ENCODE data around the gene GPX8. TPM values are rescaled to one million over a fixed set of nuclear protein-coding genes. Genes with fewer than 3 reads are reported as not detected.

Gene GPX8, protein sequence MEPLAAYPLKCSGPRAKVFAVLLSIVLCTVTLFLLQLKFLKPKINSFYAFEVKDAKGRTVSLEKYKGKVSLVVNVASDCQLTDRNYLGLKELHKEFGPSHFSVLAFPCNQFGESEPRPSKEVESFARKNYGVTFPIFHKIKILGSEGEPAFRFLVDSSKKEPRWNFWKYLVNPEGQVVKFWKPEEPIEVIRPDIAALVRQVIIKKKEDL
- 0.16 TPM for polyA plus RNA-seq (2013)

DNA sequence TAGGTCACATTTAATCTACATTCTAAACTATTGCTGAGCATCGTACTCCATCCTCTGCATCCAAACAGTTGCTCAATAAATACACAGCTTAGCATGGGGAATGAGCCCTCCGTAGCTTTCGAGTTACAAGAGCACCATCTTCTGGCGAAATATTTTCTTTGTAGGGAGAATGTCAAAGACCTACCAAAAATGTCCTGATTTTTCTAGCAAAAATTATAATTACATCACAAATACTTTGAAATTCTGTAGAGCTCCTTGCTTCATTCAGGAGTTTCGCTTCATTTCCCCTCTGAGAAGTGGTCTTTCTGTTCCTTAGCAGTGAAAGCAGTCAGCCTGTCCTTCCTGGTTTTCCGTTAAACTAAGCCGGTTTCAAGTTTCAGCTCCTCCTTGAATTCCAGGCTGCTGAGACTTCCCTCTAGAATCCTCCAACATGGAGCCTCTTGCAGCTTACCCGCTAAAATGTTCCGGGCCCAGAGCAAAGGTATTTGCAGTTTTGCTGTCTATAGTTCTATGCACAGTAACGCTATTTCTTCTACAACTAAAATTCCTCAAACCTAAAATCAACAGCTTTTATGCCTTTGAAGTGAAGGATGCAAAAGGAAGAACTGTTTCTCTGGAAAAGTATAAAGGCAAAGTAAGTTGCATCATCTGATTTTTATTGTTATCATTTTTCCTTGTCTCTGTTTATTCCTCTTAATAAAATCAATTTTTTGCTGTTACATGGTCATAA is at the start of gene GPX8:
TSS of gene GPX8 (plus strand) at position 409 of the 730 bp plus-strand sequence. CDS start at position 431, 22 bp downstream.
- DNase-seq = peak; percentile 44 to 71 (median 64)
- Histone ChIP-seq H3K27me3 (replicated peaks in 2 of 5; ENCODE audit: control insufficient read depth in 4 of 5, insufficient read depth in 5 of 5, low read length in 4 of 5) (peaks cover 0 to 17% (median 8%) of the 10 kb centered on the region in 5 experiments), H3K4me3 (ENCODE audit: control insufficient read depth in 1 of 7, extremely low read depth in 1 of 7, insufficient read depth in 4 of 7, low read depth in 2 of 7, low read length in 6 of 7) (peak within 1 kb of the TSS in 1 of 7 experiments; percentile 49), H3K9me3 (ENCODE audit: control extremely low read depth in 1 of 5, control insufficient read depth in 4 of 5, insufficient read depth in 2 of 5, low read depth in 1 of 5, low read length in 4 of 5) (no peaks in the 10 kb centered on the region), H3K36me3 (ENCODE audit: control insufficient read depth in 4 of 4, insufficient read depth in 4 of 4, low read length in 3 of 4) (no peaks in the 10 kb centered on the region), H3K27ac (ENCODE audit: insufficient read depth in 1 of 2, low read depth in 1 of 2, low read length in 2 of 2, poor library complexity in 1 of 2, severe bottlenecking in 2 of 2) (no peak within 1 kb of the TSS), H3K4me1 (ENCODE audit: control extremely low read depth in 1 of 4, control insufficient read depth in 4 of 4, insufficient read depth in 4 of 4, low read length in 3 of 4) (peaks cover 0 to 5% (median 1%) of the 10 kb centered on the region in 4 experiments)
- POLR2A ChIA-PET = no interaction called here
- WGBS (ENCODE audit: insufficient coverage) = 11% methylated on average over 8 of the region's 10 CpGs
- CTCF ChIA-PET = interaction anchor here (0.6 to 2.7 kb wide), 22 partner anchors 9 to 717 kb away, joined by 3 to 21 read pairs (median 3); no protein-coding TSS in a partner anchor

DNA sequence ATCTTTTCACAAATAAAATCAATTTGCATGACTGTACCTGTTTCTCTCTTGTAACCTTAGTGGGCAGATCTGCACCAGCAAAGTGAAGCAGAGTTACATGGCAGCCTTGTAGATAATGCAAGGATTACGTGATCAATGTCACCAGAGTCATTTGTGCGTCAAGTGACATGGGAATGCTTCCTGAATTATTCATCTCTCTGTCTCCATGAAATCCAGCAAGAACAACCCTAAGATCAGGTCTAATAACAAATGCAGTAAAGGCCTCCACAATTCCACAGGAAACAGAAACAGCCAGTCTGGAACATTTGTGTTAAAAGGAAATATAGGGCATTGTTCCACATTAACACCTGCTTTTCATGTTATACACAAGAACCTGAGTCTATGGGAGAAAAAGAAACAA is 49.8 kb upstream of the GPX8 start:
- Histone ChIP-seq H3K4me3 (ENCODE audit: control insufficient read depth in 1 of 7, extremely low read depth in 1 of 7, insufficient read depth in 4 of 7, low read depth in 2 of 7, low read length in 6 of 7) (no peak overlapping the region), H3K9me3 (ENCODE audit: control extremely low read depth in 1 of 5, control insufficient read depth in 4 of 5, insufficient read depth in 2 of 5, low read depth in 1 of 5, low read length in 4 of 5) (peaks cover 0 to 1% (median 0%) of the 10 kb centered on the region in 5 experiments), H3K27ac (ENCODE audit: insufficient read depth in 1 of 2, low read depth in 1 of 2, low read length in 2 of 2, poor library complexity in 1 of 2, severe bottlenecking in 2 of 2) (no peak overlapping the region), H3K4me1 (ENCODE audit: control extremely low read depth in 1 of 4, control insufficient read depth in 4 of 4, insufficient read depth in 4 of 4, low read length in 3 of 4) (peaks cover 0 to 3% (median 3%) of the 10 kb centered on the region in 4 experiments), H3K36me3 (ENCODE audit: control insufficient read depth in 4 of 4, insufficient read depth in 4 of 4, low read length in 3 of 4) (no peaks in the 10 kb centered on the region), H3K27me3 (replicated peaks in 2 of 5; ENCODE audit: control insufficient read depth in 4 of 5, insufficient read depth in 5 of 5, low read length in 4 of 5) (no peaks in the 10 kb centered on the region)
- CTCF ChIA-PET = no interaction called here
- WGBS (ENCODE audit: insufficient coverage) = 100% methylated on average over 1 of the region's 2 CpGs
- DNase-seq = no peak
- POLR2A ChIA-PET = no interaction called here

DNA sequence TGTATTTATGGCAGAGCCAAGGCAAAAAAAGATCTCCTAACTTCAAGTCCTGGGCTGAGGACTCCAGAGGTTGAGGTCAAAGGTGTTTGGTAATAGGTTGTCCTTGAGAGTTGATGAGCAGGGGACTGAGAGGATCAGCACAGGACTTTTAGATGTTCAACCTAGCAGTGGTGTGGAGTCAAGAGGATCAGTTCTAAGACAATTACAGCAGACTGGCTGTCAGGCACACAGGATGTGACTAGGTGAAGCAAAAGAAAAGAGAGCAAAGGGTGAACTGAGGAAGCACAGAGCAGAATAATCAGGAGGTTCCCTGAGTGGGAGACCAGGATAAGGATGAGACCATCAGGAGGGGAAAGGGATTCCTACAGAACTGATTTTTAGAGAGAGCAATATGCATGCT is 46.6 kb upstream of the GPX8 start:
- Histone ChIP-seq H3K27me3 (replicated peaks in 2 of 5; ENCODE audit: control insufficient read depth in 4 of 5, insufficient read depth in 5 of 5, low read length in 4 of 5) (no peaks in the 10 kb centered on the region), H3K9me3 (ENCODE audit: control extremely low read depth in 1 of 5, control insufficient read depth in 4 of 5, insufficient read depth in 2 of 5, low read depth in 1 of 5, low read length in 4 of 5) (no peaks in the 10 kb centered on the region), H3K27ac (ENCODE audit: insufficient read depth in 1 of 2, low read depth in 1 of 2, low read length in 2 of 2, poor library complexity in 1 of 2, severe bottlenecking in 2 of 2) (no peak overlapping the region), H3K36me3 (ENCODE audit: control insufficient read depth in 4 of 4, insufficient read depth in 4 of 4, low read length in 3 of 4) (no peaks in the 10 kb centered on the region), H3K4me3 (ENCODE audit: control insufficient read depth in 1 of 7, extremely low read depth in 1 of 7, insufficient read depth in 4 of 7, low read depth in 2 of 7, low read length in 6 of 7) (no peak overlapping the region), H3K4me1 (ENCODE audit: control extremely low read depth in 1 of 4, control insufficient read depth in 4 of 4, insufficient read depth in 4 of 4, low read length in 3 of 4) (no peaks in the 10 kb centered on the region)
- POLR2A ChIA-PET = no interaction called here
- DNase-seq = no peak
- CTCF ChIA-PET = interaction anchor here (1.4 kb wide), 1 partner anchor 13 kb away, joined by 3 read pairs; no protein-coding TSS in a partner anchor

DNA sequence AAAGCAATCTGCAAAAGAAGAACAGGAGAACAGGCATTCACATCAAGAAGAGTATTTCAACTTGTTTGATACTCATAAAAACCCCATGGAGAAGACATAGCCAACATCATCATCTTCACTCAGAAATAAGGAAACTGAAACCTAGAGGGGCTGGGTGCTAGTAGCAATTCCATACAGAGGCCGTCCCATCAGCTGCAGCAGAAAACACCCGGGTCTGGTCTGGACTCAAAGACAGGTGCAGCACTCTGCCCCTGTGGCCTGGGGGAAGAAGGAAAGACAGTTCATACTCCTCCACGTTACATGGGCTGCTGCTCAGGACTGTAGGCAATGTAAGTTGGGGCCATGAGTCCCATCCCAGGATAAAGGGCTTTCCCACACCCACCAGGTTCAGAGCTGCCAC is 45.9 kb upstream of the GPX8 start:
- Histone ChIP-seq H3K4me1 (ENCODE audit: control extremely low read depth in 1 of 4, control insufficient read depth in 4 of 4, insufficient read depth in 4 of 4, low read length in 3 of 4) (no peaks in the 10 kb centered on the region), H3K27me3 (replicated peaks in 2 of 5; ENCODE audit: control insufficient read depth in 4 of 5, insufficient read depth in 5 of 5, low read length in 4 of 5) (no peaks in the 10 kb centered on the region), H3K9me3 (ENCODE audit: control extremely low read depth in 1 of 5, control insufficient read depth in 4 of 5, insufficient read depth in 2 of 5, low read depth in 1 of 5, low read length in 4 of 5) (no peaks in the 10 kb centered on the region), H3K27ac (ENCODE audit: insufficient read depth in 1 of 2, low read depth in 1 of 2, low read length in 2 of 2, poor library complexity in 1 of 2, severe bottlenecking in 2 of 2) (no peak overlapping the region), H3K4me3 (ENCODE audit: control insufficient read depth in 1 of 7, extremely low read depth in 1 of 7, insufficient read depth in 4 of 7, low read depth in 2 of 7, low read length in 6 of 7) (no peak overlapping the region), H3K36me3 (ENCODE audit: control insufficient read depth in 4 of 4, insufficient read depth in 4 of 4, low read length in 3 of 4) (no peaks in the 10 kb centered on the region)
- CTCF ChIA-PET = interaction anchor here (1.4 kb wide), 1 partner anchor 12 kb away, joined by 3 read pairs; no protein-coding TSS in a partner anchor
- 96% methylated on average over 3 of the region's 3 CpGs for WGBS (ENCODE audit: insufficient coverage)
- POLR2A ChIA-PET = no interaction called here
- no peak for DNase-seq

DNA sequence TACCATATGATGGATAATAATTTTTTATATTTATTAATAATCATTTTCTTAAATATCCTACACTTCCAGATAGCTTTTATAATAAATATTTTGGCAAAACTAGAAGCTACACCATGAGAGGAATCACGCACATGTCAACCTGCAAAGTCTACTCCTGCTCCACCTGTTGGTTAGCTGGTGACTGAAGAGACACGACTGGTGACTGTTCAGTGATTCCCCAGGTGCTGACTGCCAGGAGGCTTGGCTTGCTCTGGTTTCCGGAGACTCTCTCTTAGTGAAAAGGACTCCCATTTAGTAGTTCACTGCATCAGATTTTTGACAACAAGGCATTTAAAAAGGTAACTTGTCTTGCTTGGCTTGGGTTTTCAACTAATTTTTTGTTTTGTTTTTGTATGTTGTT is 36.6 kb upstream of the GPX8 start:
- Histone ChIP-seq H3K9me3 (ENCODE audit: control extremely low read depth in 1 of 5, control insufficient read depth in 4 of 5, insufficient read depth in 2 of 5, low read depth in 1 of 5, low read length in 4 of 5) (peaks cover 0 to 3% (median 0%) of the 10 kb centered on the region in 5 experiments), H3K27ac (ENCODE audit: insufficient read depth in 1 of 2, low read depth in 1 of 2, low read length in 2 of 2, poor library complexity in 1 of 2, severe bottlenecking in 2 of 2) (no peak overlapping the region), H3K4me3 (ENCODE audit: control insufficient read depth in 1 of 7, extremely low read depth in 1 of 7, insufficient read depth in 4 of 7, low read depth in 2 of 7, low read length in 6 of 7) (no peak overlapping the region), H3K4me1 (ENCODE audit: control extremely low read depth in 1 of 4, control insufficient read depth in 4 of 4, insufficient read depth in 4 of 4, low read length in 3 of 4) (no peaks in the 10 kb centered on the region), H3K27me3 (replicated peaks in 2 of 5; ENCODE audit: control insufficient read depth in 4 of 5, insufficient read depth in 5 of 5, low read length in 4 of 5) (no peaks in the 10 kb centered on the region), H3K36me3 (ENCODE audit: control insufficient read depth in 4 of 4, insufficient read depth in 4 of 4, low read length in 3 of 4) (no peaks in the 10 kb centered on the region)
- ChIA-PET CTCF (interaction anchor here (1.5 kb wide), 1 partner anchor 164 kb away, joined by 3 read pairs; no protein-coding TSS in a partner anchor), POLR2A (no interaction called here)
- no peak for DNase-seq
- WGBS (ENCODE audit: insufficient coverage) = 100% methylated on average over 3 of the region's 3 CpGs

DNA sequence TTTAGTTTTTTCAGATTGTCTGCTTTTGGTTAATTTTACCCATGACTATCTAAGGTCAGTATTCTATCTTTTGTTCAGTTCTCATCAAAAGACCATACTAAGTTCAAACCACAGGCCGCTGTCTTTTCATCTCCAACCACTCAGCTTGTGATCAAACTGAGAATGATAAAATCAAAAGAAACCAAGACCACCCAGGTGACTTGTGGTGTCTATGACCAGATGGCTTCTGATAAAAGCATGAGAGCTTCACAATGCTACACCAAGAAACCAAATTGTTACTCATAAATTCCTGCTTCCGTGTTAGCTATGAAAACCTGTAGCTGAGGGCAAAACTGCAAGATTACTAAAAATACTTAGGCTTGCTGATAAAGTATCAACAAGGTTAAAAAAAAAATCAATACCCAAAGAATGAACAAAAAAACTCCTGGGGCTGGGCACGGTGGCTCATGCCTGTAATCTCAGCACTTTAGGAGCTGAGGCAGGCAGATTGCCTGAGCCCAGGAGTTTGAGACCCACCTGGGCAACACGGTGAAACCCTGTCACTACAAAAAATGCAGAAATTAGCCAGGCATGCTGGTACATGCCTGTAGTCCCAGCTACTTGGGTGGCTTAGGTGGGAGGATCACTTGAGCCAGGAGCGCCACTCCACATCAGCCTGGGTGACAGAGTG is 25.8 kb upstream of the GPX8 start:
- no peaks in the 10 kb centered on the region for H3K36me3 ChIP-seq (ENCODE audit: control insufficient read depth in 4 of 4, insufficient read depth in 4 of 4, low read length in 3 of 4)
- ChIA-PET POLR2A (interaction anchor here (0.6 kb wide), 1 partner anchor 63 kb away, joined by 3 read pairs; no protein-coding TSS in a partner anchor), CTCF (interaction anchor here (0.9 kb wide), 1 partner anchor 190 kb away, joined by 3 read pairs; no protein-coding TSS in a partner anchor)
- no peak overlapping the region for H3K4me3 ChIP-seq (ENCODE audit: control insufficient read depth in 1 of 7, extremely low read depth in 1 of 7, insufficient read depth in 4 of 7, low read depth in 2 of 7, low read length in 6 of 7)
- no peak overlapping the region for H3K27ac ChIP-seq (ENCODE audit: insufficient read depth in 1 of 2, low read depth in 1 of 2, low read length in 2 of 2, poor library complexity in 1 of 2, severe bottlenecking in 2 of 2)
- no peaks in the 10 kb centered on the region for H3K27me3 ChIP-seq (replicated peaks in 2 of 5; ENCODE audit: control insufficient read depth in 4 of 5, insufficient read depth in 5 of 5, low read length in 4 of 5)
- 94% methylated on average over 3 of the region's 5 CpGs for WGBS (ENCODE audit: insufficient coverage)
- H3K4me1 ChIP-seq (ENCODE audit: control extremely low read depth in 1 of 4, control insufficient read depth in 4 of 4, insufficient read depth in 4 of 4, low read length in 3 of 4) = no peaks in the 10 kb centered on the region
- peaks cover 0 to 16% (median 5%) of the 10 kb centered on the region in 5 experiments for H3K9me3 ChIP-seq (ENCODE audit: control extremely low read depth in 1 of 5, control insufficient read depth in 4 of 5, insufficient read depth in 2 of 5, low read depth in 1 of 5, low read length in 4 of 5)
- peak in 1 of 3 donors; percentile 22 for DNase-seq
